Immature natural killer cell (primary cell): Measurements from ENCODE around the gene ZNF771. TPM values are rescaled to one million over a fixed set of nuclear protein-coding genes. Genes with fewer than 3 reads are reported as not detected.
"Not testable (repeated sequence)": the region's sequence is repeated elsewhere in the genome, so short reads cannot be mapped to it uniquely, and the experiment has no call there.

Experiments used
- DNase-seq, 3 donors: peaks; one replicate each; pipeline ENCODE4 v3.0.0; 2022; ENCODE audit warnings: mixed read lengths in 1 of 3
- H3K27ac Mint-ChIP-seq, 6 donors: one replicate each; pipeline ENCODE4 v1.8.0; 2020; ENCODE audit warnings: mixed read lengths in 6 of 6, mild to moderate bottlenecking in 5 of 6, inconsistent platforms in 4 of 6, moderate library complexity in 3 of 6
- H3K27me3 Mint-ChIP-seq, 3 donors: one replicate each; pipeline ENCODE4 v1.8.0; 2020 to 2021; ENCODE audit warnings: low read depth in 3 of 3, mild to moderate bottlenecking in 3 of 3, mixed read lengths in 3 of 3, moderate library complexity in 3 of 3, inconsistent platforms in 1 of 3
- H3K36me3 Mint-ChIP-seq, 3 donors: one replicate each; pipeline ENCODE4 v1.8.0; 2020; ENCODE audit warnings: mixed read lengths in 3 of 3, inconsistent platforms in 2 of 3, mild to moderate bottlenecking in 2 of 3
- H3K4me1 Mint-ChIP-seq, 2 donors: one replicate each; pipeline ENCODE4 v1.8.0; 2020; ENCODE audit warnings: inconsistent platforms in 2 of 2, mild to moderate bottlenecking in 2 of 2, mixed read lengths in 2 of 2, moderate library complexity in 1 of 2
- H3K4me3 Mint-ChIP-seq, 5 donors: one replicate each; pipeline ENCODE4 v1.8.0; 2020; ENCODE audit warnings: mild to moderate bottlenecking in 5 of 5, mixed read lengths in 5 of 5, inconsistent platforms in 3 of 5, moderate library complexity in 3 of 5
- H3K9me3 Mint-ChIP-seq, 6 donors: one replicate each; pipeline ENCODE4 v1.8.0; 2020; ENCODE audit warnings: mild to moderate bottlenecking in 6 of 6, mixed read lengths in 6 of 6, inconsistent platforms in 4 of 6, moderate library complexity in 3 of 6
- polyA plus RNA-seq, 3 donors: library from polyadenylated mRNA; unstranded; fragments of 300-500 nt; fragmentation: Illumina TruSeq; gene quantifications; one replicate each; pipeline ENCODE4 v1.2.3, GENCODE V29; 2021

Gene ZNF771
- polyA plus RNA-seq, 3 donors from 2014 or later, result 2.8 to 3.2 TPM; not detected in 1

DNA sequence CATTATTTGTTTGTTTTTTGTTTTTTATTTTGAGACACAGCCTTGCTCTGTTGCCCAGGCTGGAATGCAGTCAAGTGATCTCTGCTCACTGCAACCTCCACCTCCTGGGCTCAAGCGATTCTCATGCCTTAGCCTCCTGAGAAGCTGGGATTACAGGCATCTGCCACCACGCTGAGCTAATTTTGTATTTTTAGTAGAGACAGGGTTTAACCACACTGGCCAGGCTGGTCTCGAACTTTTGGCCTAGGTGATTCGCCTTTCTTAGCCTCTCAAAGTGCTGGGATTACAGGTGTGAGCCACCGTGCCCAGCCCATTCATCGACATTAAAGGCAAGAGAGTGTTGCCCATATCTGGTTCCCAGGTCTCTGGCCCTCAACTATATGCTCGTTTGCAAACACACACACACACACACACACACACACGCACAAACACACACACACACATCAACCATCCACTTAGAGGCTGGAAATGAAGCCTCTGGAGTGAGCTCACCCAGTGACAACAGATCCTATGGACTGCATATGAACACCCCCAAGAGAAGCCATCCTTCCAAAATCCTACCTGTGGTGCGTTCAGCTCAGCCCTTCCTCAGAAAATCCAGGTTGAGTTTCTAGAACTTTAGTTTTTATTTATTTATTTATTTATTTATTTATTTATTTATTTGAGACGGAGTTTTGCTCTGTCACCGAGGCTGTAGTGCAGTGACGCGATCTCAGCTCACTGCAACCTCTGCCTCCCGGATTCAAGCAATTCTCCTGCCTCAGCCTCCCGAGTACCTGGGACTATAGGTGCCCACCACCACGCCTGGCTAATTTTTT lies 50.5 kb downstream of the ZNF771 start:
- H3K36me3 Mint-ChIP-seq, result no peaks in the 10 kb centered on the region
- no peaks in the 10 kb centered on the region for H3K9me3 Mint-ChIP-seq
- peaks cover 10 to 17% (median 10%) of the 10 kb centered on the region in 3 donors for H3K27me3 Mint-ChIP-seq
- no peak for DNase-seq
- peaks cover 47 to 58% of the 10 kb centered on the region in 2 donors for H3K4me1 Mint-ChIP-seq
- H3K27ac Mint-ChIP-seq, result peak overlapping the region; percentile 92 to 97 (median 94)
- peak overlapping the region; percentile 75 to 81 (median 78) for H3K4me3 Mint-ChIP-seq

DNA sequence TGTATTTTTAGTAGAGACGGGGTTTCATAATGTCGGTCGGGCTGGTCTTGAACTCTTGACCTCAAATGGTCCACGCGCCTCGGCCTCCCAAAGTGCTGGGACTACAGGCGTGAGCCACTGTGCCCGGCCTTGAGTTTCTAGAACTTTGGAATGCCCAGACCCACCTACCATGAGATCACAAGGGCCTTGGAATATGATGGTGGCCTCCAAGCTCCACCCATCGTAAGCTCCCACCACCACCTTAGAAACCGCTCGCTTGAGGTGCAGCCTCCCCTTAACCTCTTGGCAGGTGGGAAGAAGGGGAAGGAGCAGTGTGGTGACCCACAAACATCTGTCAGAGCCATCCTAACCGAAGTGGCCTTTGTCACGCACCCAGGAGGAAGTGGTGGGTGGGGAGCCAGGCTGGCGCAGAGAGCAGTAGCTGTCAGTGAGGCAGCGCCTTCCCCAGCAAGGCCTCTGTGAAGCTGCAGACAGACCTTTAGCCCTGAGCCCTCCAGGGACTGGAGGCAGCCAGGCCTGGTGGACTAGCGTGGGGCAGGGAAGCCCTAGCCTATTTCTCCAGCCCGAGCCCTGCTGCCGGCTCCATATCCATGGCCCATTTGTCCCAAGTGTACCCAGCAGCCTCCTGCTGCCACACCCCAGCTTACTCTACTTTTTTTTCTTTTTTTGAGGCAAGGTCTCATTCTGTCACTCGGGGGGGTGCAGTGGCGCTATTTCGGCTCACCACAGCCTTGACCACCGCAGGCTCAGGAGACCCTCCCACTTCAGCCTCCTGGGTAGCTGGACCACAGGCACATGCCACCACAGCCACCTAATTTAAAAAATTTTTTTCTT lies 51.4 kb downstream of the ZNF771 start:
- peak overlapping the region; percentile 75 to 81 (median 78) for H3K4me3 Mint-ChIP-seq
- peaks cover 45 to 55% of the 10 kb centered on the region in 2 donors for H3K4me1 Mint-ChIP-seq
- H3K27me3 Mint-ChIP-seq, result peaks cover 10 to 17% (median 10%) of the 10 kb centered on the region in 3 donors
- H3K36me3 Mint-ChIP-seq, result no peaks in the 10 kb centered on the region
- H3K9me3 Mint-ChIP-seq, result no peaks in the 10 kb centered on the region
- peak; percentile 87 to 88 (median 87) for DNase-seq
- peak overlapping the region; percentile 92 to 97 (median 94) for H3K27ac Mint-ChIP-seq

DNA sequence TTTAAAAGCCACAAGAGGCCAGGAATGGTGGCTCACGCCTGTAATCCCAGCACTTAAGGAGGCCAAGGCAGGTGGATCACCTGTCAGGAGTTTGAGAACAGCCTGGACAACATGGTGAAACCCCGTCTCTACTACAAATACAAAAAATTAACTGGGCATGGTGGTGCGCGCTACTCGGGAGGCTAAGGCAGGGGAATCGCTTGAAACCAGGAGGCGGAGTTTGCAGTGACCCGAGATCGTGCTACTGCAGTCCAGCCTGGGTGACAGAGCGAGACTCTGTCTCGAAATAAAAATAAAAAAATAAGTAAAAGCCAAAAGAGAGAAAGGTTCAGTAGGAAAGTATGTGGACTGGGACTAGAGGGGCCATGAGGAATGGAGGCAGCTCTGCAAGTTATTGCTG lies 52.0 kb downstream of the ZNF771 start:
- Mint-ChIP-seq H3K27ac (peak overlapping the region; percentile 92 to 97 (median 94)), H3K27me3 (peaks cover 10 to 17% (median 10%) of the 10 kb centered on the region in 3 donors), H3K36me3 (no peaks in the 10 kb centered on the region), H3K4me1 (peaks cover 38 to 49% of the 10 kb centered on the region in 2 donors), H3K9me3 (no peaks in the 10 kb centered on the region), H3K4me3 (peak overlapping the region; percentile 75 to 81 (median 78))
- no peak for DNase-seq

DNA sequence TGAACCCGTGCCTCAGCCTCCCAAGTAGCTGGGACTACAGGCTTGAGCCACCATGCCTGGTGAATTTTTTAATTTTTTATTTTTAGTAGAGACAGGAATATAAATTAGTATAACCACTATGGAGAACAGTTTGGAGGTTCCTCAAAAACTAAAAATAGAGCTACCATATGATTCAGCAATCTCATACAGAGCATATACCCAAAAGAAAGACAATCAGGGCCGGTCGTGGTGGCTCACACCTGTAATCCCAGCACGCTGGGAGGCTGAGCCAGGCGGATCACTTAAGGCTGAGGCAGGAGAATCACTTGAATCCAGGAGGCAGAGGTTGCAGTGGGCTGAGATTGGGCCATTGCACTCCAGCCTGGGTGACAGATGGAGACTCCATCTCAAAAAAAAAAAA lies 54.0 kb downstream of the ZNF771 start:
- Mint-ChIP-seq H3K27me3 (peaks cover 7 to 17% (median 10%) of the 10 kb centered on the region in 3 donors), H3K27ac (peak overlapping the region in 1 of 6 donors; percentile 22), H3K4me1 (peaks cover 31 to 41% of the 10 kb centered on the region in 2 donors)
- not testable (repeated sequence) for H3K9me3 Mint-ChIP-seq, DNase-seq, H3K36me3 Mint-ChIP-seq, H3K4me3 Mint-ChIP-seq

DNA sequence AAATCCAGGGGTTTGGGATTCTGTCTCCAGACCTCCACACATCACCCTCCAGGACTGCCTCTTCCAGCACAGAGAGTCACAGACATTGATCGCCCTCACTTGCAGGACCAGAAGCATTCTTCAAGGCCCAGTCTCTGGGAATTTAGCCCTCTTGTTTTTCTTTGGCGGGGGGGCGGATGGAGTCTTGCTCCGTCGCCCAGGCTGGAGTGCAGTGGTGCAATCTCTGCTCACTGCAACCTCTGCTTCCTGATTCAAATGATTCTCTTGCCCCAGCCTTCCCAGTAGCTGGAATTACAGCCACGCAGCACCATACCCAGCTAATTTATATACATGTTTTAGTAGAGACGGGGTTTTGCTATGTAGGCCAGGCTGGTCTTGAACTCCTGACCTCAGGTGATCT lies 56.7 kb downstream of the ZNF771 start:
- no peak for DNase-seq
- Mint-ChIP-seq H3K36me3 (no peaks in the 10 kb centered on the region), H3K27ac (no peak overlapping the region)

More for the DNA sequence above, 56.7 kb downstream of the ZNF771 start:
- H3K27me3 Mint-ChIP-seq, result peaks cover 0 to 4% (median 2%) of the 10 kb centered on the region in 3 donors
- H3K9me3 Mint-ChIP-seq, result no peaks in the 10 kb centered on the region
- H3K4me1 Mint-ChIP-seq, result peaks cover 11 to 15% of the 10 kb centered on the region in 2 donors
- no peak overlapping the region for H3K4me3 Mint-ChIP-seq

Other genes with a start within 250 kb of the ZNF771 start
- gene CORO1A, start 224.0 kb upstream of the ZNF771 start, polyA plus RNA-seq, result 1,000 to 10,000 TPM; 1,282 to 1,713 (median 1,680) TPM
- gene BOLA2B, start 213.9 kb upstream of the ZNF771 start, polyA plus RNA-seq, result 100 to 1,000 TPM; 141 to 239 (median 203) TPM
- 100 to 1,000 TPM in 1 of 3 donors, 10 to 100 TPM in 2; 91.2 to 113 (median 99.6) TPM for gene SLX1A, start 213.7 kb upstream of the ZNF771 start, polyA plus RNA-seq
- gene SULT1A3, start 208.4 kb upstream of the ZNF771 start, polyA plus RNA-seq, result 1 to 10 TPM; 1.4 to 3.1 (median 2.7) TPM
- gene NPIPB13, start 159.1 kb upstream of the ZNF771 start, polyA plus RNA-seq, result under 1 TPM in 1 of 3 donors, not detected in 2; 0.43 TPM
- gene CD2BP2, start 52.3 kb upstream of the ZNF771 start, polyA plus RNA-seq, result 10 to 100 TPM; 39.9 to 54.3 (median 42.9) TPM
- 10 to 100 TPM in 2 of 3 donors, 1 to 10 TPM in 1; 9.5 to 18.5 (median 10.1) TPM for gene TBC1D10B, start 37.1 kb upstream of the ZNF771 start, polyA plus RNA-seq
- gene MYL11, start 32.8 kb upstream of the ZNF771 start, polyA plus RNA-seq, result 10 to 100 TPM; 10.9 to 22.2 (median 18.7) TPM
- 100 to 1,000 TPM; 155 to 213 (median 161) TPM for gene SEPTIN1, start 25.0 kb upstream of the ZNF771 start, polyA plus RNA-seq
- gene ZNF48, start 12.2 kb upstream of the ZNF771 start, polyA plus RNA-seq, result 1 to 10 TPM; 4.2 to 9.3 (median 5.7) TPM
- gene DCTPP1, start 22.4 kb downstream of the ZNF771 start, polyA plus RNA-seq, result 100 to 1,000 TPM in 1 of 3 donors, 10 to 100 TPM in 2; 64.5 to 101 (median 73.3) TPM
- 10 to 100 TPM; 63.6 to 92.2 (median 80.3) TPM for gene SEPHS2, start 38.3 kb downstream of the ZNF771 start, polyA plus RNA-seq
- gene ITGAL, start 65.1 kb downstream of the ZNF771 start, polyA plus RNA-seq, result 100 to 1,000 TPM; 218 to 488 (median 238) TPM
- gene ZNF768, start 119.0 kb downstream of the ZNF771 start, polyA plus RNA-seq, result 1 to 10 TPM in 2 of 3 donors, under 1 TPM in 1; 0.15 to 1.7 (median 1.3) TPM
- 10 to 100 TPM in 1 of 3 donors, 1 to 10 TPM in 2; 7.4 to 10.2 (median 8.3) TPM for gene ZNF747, start 127.3 kb downstream of the ZNF771 start, polyA plus RNA-seq
- gene ZNF764, start 150.8 kb downstream of the ZNF771 start, polyA plus RNA-seq, result 1 to 10 TPM; 1.3 to 6.3 (median 2.3) TPM
- gene ZNF688, start 164.1 kb downstream of the ZNF771 start, polyA plus RNA-seq, result 10 to 100 TPM; 31.9 to 39.0 (median 33.6) TPM
- gene ZNF785, start 178.1 kb downstream of the ZNF771 start, polyA plus RNA-seq, result 1 to 10 TPM; 1.2 to 3.3 (median 1.9) TPM
- gene ZNF689, start 202.8 kb downstream of the ZNF771 start, polyA plus RNA-seq, result 10 to 100 TPM in 1 of 3 donors, 1 to 10 TPM in 2; 7.5 to 14.7 (median 8.4) TPM
- 10 to 100 TPM; 10.6 to 29.5 (median 12.9) TPM for gene PRR14, start 243.4 kb downstream of the ZNF771 start, polyA plus RNA-seq